Measurements from ENCODE around the gene TBCB. TPM values are rescaled to one million over a fixed set of nuclear protein-coding genes. Genes with fewer than 3 reads are reported as not detected.
"Not testable (repeated sequence)": the region's sequence is repeated elsewhere in the genome, so short reads cannot be mapped to it uniquely, and the experiment has no call there.

Gene TBCB
- 100 to 1,000 TPM; 183 to 254 (median 225) TPM for total RNA-seq

- peaks cover 0 to 59% (median 21%) of the 10 kb centered on the region in 4 donors for H3K4me1 ChIP-seq
- peak within 1 kb of the TSS; percentile 58 to 97 (median 75) for H3K4me3 ChIP-seq
- DNase-seq (ENCODE audit: low spot score in 2 of 2) = peak; percentile 73 to 74
- no peaks in the 10 kb centered on the region for H3K9me3 ChIP-seq
- H3K27me3 ChIP-seq = no peaks in the 10 kb centered on the region
- TF ChIP-seq POLR2A (IDR thresholded peaks at IDR 0.05) = peak in 1 of 2 donors; percentile 27
- peak in 1 of 2 donors; percentile 2 for TF ChIP-seq EP300 (IDR thresholded peaks at IDR 0.05)
- no peak for TF ChIP-seq CTCF (IDR thresholded peaks at IDR 0.05)
- 3 to 5% methylated on average over 38 to 59 of the region's 59 CpGs for WGBS, 2 donors
- peaks cover 0 to 72% (median 3%) of the 10 kb centered on the region in 3 donors for H3K36me3 ChIP-seq
- peak within 1 kb of the TSS; percentile 73 to 95 (median 88) for H3K27ac ChIP-seq
Observed at GRCh38 chr19:36115453-36116343, at the start of gene TBCB. Gene TBCB (plus strand): TSS chr19:36115468. CDS start chr19:36115561, 93 bp downstream.

- 88 to 94% methylated on average over 7 to 11 of the region's 11 CpGs for WGBS, 2 donors
Observed at GRCh38 chr19:36067681-36068080, 47.6 kb upstream of the TBCB start.

GRCh38 chr19:36068810-36069499 lies 46.3 kb upstream of the TBCB start:
- H3K27ac ChIP-seq = peak overlapping the region in 2 of 4 donors; percentile 59 to 82
- H3K36me3 ChIP-seq = peaks cover 0 to 11% (median 0%) of the 10 kb centered on the region in 3 donors
- not testable (repeated sequence) for H3K27me3 ChIP-seq; DNase-seq (ENCODE audit: low spot score in 2 of 2); H3K4me1 ChIP-seq; H3K9me3 ChIP-seq
- peak overlapping the region in 1 of 4 donors; percentile 43 for H3K4me3 ChIP-seq
- WGBS, 2 donors = 83 to 87% methylated on average over 25 to 41 of the region's 57 CpGs

More at GRCh38 chr19:36067681-36068080, 47.6 kb upstream of the TBCB start:
- Histone ChIP-seq H3K4me1 (peaks cover 0 to 10% (median 0%) of the 10 kb centered on the region in 4 donors), H3K36me3 (peaks cover 0 to 11% (median 0%) of the 10 kb centered on the region in 3 donors), H3K9me3 (no peaks in the 10 kb centered on the region), H3K4me3 (no peak overlapping the region), H3K27ac (no peak overlapping the region), H3K27me3 (no peaks in the 10 kb centered on the region)
- no peak for DNase-seq (ENCODE audit: low spot score in 2 of 2)
- TF ChIP-seq POLR2A (IDR thresholded peaks at IDR 0.05) = no peak

GRCh38 chr19:36072081-36072480 lies 43.2 kb upstream of the TBCB start:
- TF ChIP-seq EP300 (IDR thresholded peaks at IDR 0.05) (no peak), POLR2A (IDR thresholded peaks at IDR 0.05) (no peak), CTCF (IDR thresholded peaks at IDR 0.05) (no peak)
- Histone ChIP-seq H3K27ac (no peak overlapping the region), H3K36me3 (peaks cover 0 to 7% (median 0%) of the 10 kb centered on the region in 3 donors), H3K9me3 (no peaks in the 10 kb centered on the region), H3K4me1 (peaks cover 0 to 10% (median 0%) of the 10 kb centered on the region in 4 donors), H3K27me3 (no peaks in the 10 kb centered on the region), H3K4me3 (no peak overlapping the region)
- 89% methylated on average over 8 of the region's 8 CpGs for WGBS, 2 donors
- DNase-seq (ENCODE audit: low spot score in 2 of 2) = no peak

GRCh38 chr19:36073121-36073876 lies 42.0 kb upstream of the TBCB start:
- Histone ChIP-seq H3K36me3 (no peaks in the 10 kb centered on the region), H3K4me1 (peaks cover 0 to 10% (median 0%) of the 10 kb centered on the region in 4 donors), H3K9me3 (no peaks in the 10 kb centered on the region), H3K27ac (no peak overlapping the region), H3K27me3 (no peaks in the 10 kb centered on the region), H3K4me3 (no peak overlapping the region)
- TF ChIP-seq EP300 (IDR thresholded peaks at IDR 0.05) = no peak
- no peak for DNase-seq (ENCODE audit: low spot score in 2 of 2)
- WGBS, 2 donors = 83 to 92% methylated on average over 10 of the region's 10 CpGs

- H3K36me3 ChIP-seq = no peaks in the 10 kb centered on the region
- TF ChIP-seq CTCF (IDR thresholded peaks at IDR 0.05) (no peak), POLR2A (IDR thresholded peaks at IDR 0.05) (no peak), EP300 (IDR thresholded peaks at IDR 0.05) (no peak)
- H3K27ac ChIP-seq = no peak overlapping the region
- H3K4me1 ChIP-seq = peaks cover 0 to 11% (median 0%) of the 10 kb centered on the region in 4 donors
- H3K4me3 ChIP-seq = no peak overlapping the region
- no peaks in the 10 kb centered on the region for H3K9me3 ChIP-seq
- no peaks in the 10 kb centered on the region for H3K27me3 ChIP-seq
- no peak for DNase-seq (ENCODE audit: low spot score in 2 of 2)
- 86 to 98% methylated on average over 3 of the region's 3 CpGs for WGBS, 2 donors
Observed at GRCh38 chr19:36079389-36079945, 35.8 kb upstream of the TBCB start.

Measured in tibial nerve (tissue), 4 donors.